Uterus (tissue), 2 donors: ENCODE data around the gene LEF1.

Experiments
- POLR2A ChIP-seq, 2 donors: fragments of 450-650 bp; IDR thresholded peaks; one replicate each; pipeline ENCODE4 v1.6.1; 2016; ENCODE audit warnings: antibody characterized with exemption in 2 of 2, mild to moderate bottlenecking in 1 of 2, moderate library complexity in 1 of 2
- TF ChIP-seq, protein P1 (sequence below), 4 experiments: fragments of 200-600 bp in 2 of 4; fragments of 450-650 bp in 2 of 4; sonication (generic) in 2 of 4; IDR thresholded peaks; one replicate each; pipeline ENCODE4 v1.5.1; 2016 to 2019; ENCODE audit warnings: antibody characterized with exemption in 4 of 4, mild to moderate bottlenecking in 2 of 4, moderate library complexity in 1 of 4

GRCh38 chr4:108170631-108171338 lies 2.1 kb upstream of the LEF1 start:
- TF ChIP-seq, protein P1, sequence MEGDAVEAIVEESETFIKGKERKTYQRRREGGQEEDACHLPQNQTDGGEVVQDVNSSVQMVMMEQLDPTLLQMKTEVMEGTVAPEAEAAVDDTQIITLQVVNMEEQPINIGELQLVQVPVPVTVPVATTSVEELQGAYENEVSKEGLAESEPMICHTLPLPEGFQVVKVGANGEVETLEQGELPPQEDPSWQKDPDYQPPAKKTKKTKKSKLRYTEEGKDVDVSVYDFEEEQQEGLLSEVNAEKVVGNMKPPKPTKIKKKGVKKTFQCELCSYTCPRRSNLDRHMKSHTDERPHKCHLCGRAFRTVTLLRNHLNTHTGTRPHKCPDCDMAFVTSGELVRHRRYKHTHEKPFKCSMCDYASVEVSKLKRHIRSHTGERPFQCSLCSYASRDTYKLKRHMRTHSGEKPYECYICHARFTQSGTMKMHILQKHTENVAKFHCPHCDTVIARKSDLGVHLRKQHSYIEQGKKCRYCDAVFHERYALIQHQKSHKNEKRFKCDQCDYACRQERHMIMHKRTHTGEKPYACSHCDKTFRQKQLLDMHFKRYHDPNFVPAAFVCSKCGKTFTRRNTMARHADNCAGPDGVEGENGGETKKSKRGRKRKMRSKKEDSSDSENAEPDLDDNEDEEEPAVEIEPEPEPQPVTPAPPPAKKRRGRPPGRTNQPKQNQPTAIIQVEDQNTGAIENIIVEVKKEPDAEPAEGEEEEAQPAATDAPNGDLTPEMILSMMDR (IDR thresholded peaks at IDR 0.05), result no peak
- TF ChIP-seq POLR2A (IDR thresholded peaks at IDR 0.05), result no peak
